CD8-positive, alpha-beta memory T cell (primary cell): ENCODE data around the gene LDLRAD2. TPM values are rescaled to one million over a fixed set of nuclear protein-coding genes. Genes with fewer than 3 reads are reported as not detected.

ENCODE experiments used
- CTCF ChIA-PET: fragments of 350-600 bp; sonication (Branson Sonifier 250); formaldehyde crosslinking; loops from one replicate; lab custom pipeline; 2021; ENCODE audit warnings: antibody characterized with exemption; lab: Charles Lee
- POLR2A ChIA-PET: fragments of 350-600 bp; sonication (Branson Sonifier 250); formaldehyde crosslinking; loops from one replicate; lab custom pipeline; 2021; ENCODE audit warnings: antibody characterized with exemption; lab: Charles Lee
- DNase-seq, 5 donors: peaks; one replicate each; pipeline versions ENCODE4 v3.0.0 to v3.0.0-alpha.2; 2020 to 2022; ENCODE audit warnings: mixed read lengths in 1 of 5
- H3K27ac ChIP-seq: one replicate; pipeline ENCODE4 v1.7.0; 2013; ENCODE audit warnings: low read depth, mild to moderate bottlenecking, low read length, moderate library complexity
- H3K27me3 ChIP-seq: 2 replicates; pipeline ENCODE4 v1.7.0; 2013; ENCODE audit warnings: low read length, mild to moderate bottlenecking; ENCODE audit not compliant: insufficient read depth, poor library complexity, severe bottlenecking
- H3K36me3 ChIP-seq: 2 replicates; pipeline ENCODE4 v1.7.0; 2013; ENCODE audit warnings: mild to moderate bottlenecking, low read length, moderate library complexity; ENCODE audit not compliant: insufficient read depth
- H3K4me1 ChIP-seq: 2 replicates; pipeline ENCODE4 v1.7.0; 2013; ENCODE audit warnings: mild to moderate bottlenecking, low read length, moderate library complexity; ENCODE audit not compliant: insufficient read depth
- H3K4me3 ChIP-seq: 2 replicates; pipeline ENCODE4 v1.7.0; 2013; ENCODE audit warnings: mild to moderate bottlenecking, low read length
- H3K9me3 ChIP-seq: 2 replicates; pipeline ENCODE4 v1.7.0; 2013; ENCODE audit warnings: mild to moderate bottlenecking, low read length
- H3K27ac Mint-ChIP-seq, 8 donors: one replicate each; pipeline ENCODE4 v1.8.0; 2020 to 2021; ENCODE audit warnings: mixed read lengths in 8 of 8, mild to moderate bottlenecking in 6 of 8, inconsistent platforms in 3 of 8, moderate library complexity in 3 of 8
- H3K27me3 Mint-ChIP-seq, 2 donors: one replicate each; pipeline ENCODE4 v1.8.0; 2020 to 2021; ENCODE audit warnings: mixed read lengths in 2 of 2, mild to moderate bottlenecking in 1 of 2, moderate library complexity in 1 of 2
- H3K36me3 Mint-ChIP-seq, 3 donors: one replicate each; pipeline ENCODE4 v1.8.0; 2020 to 2021; ENCODE audit warnings: mixed read lengths in 3 of 3, inconsistent platforms in 1 of 3, mild to moderate bottlenecking in 1 of 3
- H3K4me1 Mint-ChIP-seq, 3 donors: one replicate each; pipeline ENCODE4 v1.8.0; 2020 to 2021; ENCODE audit warnings: mixed read lengths in 3 of 3, inconsistent platforms in 1 of 3, mild to moderate bottlenecking in 1 of 3
- H3K4me3 Mint-ChIP-seq, 7 donors: one replicate each; pipeline ENCODE4 v1.8.0; 2020 to 2021; ENCODE audit warnings: mixed read lengths in 7 of 7, mild to moderate bottlenecking in 6 of 7, moderate library complexity in 4 of 7, inconsistent platforms in 2 of 7
- H3K9me3 Mint-ChIP-seq, 5 donors: one replicate each; pipeline ENCODE4 v1.8.0; 2020 to 2022; ENCODE audit warnings: mixed read lengths in 5 of 5, mild to moderate bottlenecking in 3 of 5, moderate library complexity in 2 of 5, inconsistent platforms in 1 of 5
- polyA plus RNA-seq: library from polyadenylated mRNA; unstranded; fragments of 300-500 nt; fragmentation: Illumina TruSeq; gene quantifications from one replicate; pipeline ENCODE4 v1.2.3, GENCODE V29; 2021
- total RNA-seq, 2 experiments: library from RNA; stranded (reverse); gene quantifications; one replicate each; pipeline ENCODE4 v1.2.3, GENCODE V29; 2021

The LDLRAD2 gene
- total and polyA plus RNA-seq, 3 experiments from 2014 or later, result not detected

DNA sequence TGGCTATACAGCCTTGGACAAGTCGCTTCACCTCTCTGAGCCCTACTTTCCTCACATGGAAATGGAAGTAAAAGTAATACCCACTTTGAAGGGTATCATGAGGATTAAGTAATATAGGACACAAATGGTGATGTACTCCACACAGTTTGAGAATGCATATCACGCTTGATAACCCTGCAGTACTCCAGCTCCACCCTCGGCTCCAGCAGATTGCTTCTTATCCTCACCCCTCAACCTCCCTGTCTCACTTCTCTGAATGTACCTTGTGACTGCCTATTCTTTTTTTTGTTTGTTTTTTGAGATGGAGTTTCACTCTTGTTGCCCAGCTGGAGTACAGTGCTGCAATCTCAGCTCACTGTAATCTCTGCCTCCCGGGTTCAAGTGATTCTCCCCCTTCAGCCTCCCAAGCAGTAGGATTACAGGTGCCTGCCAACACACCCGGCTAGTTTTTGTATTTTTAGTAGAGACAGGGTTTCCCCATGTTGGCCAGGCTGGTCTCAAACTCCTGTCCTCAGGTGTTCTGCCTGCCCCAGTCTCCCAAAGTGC is 55.5 kb downstream of the LDLRAD2 start:
- Mint-ChIP-seq H3K36me3 (no peaks in the 10 kb centered on the region), H3K4me3 (no peak overlapping the region), H3K9me3 (no peaks in the 10 kb centered on the region), H3K27ac (no peak overlapping the region), H3K4me1 (no peaks in the 10 kb centered on the region), H3K27me3 (peaks cover 1 to 7% of the 10 kb centered on the region in 2 donors)
- Histone ChIP-seq H3K4me1 (no peaks in the 10 kb centered on the region), H3K36me3 (no peaks in the 10 kb centered on the region), H3K27me3 (no peaks in the 10 kb centered on the region), H3K4me3 (no peak overlapping the region), H3K9me3 (no peaks in the 10 kb centered on the region), H3K27ac (no peak overlapping the region)
- ChIA-PET POLR2A (interaction anchor here (0.7 kb wide), 1 partner anchor 350 kb away, joined by 3 read pairs; no protein-coding TSS in a partner anchor), CTCF (no interaction called here)
- DNase-seq, result no peak

DNA sequence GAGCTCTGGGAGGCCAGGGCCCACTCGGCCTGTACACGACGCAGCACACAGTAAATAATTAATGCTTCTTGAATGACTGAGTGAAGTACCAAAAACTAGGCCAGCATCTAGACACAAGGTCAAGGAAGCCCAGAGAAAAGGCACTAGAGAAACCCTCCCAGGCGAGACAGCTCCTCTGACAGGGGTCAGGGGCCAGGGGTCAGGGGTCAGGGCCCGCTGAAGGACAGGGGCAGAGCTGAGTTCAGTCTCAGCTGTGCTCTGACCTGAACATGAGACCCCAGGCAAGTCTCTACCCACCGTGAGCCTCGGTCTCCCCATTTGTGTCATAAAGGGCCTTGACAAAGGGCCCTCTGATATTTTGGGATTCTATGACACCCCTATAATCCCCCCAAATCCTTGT is 56.4 kb downstream of the LDLRAD2 start:
- no peak overlapping the region for H3K27ac ChIP-seq
- peaks cover 3 to 7% of the 10 kb centered on the region in 2 donors for H3K27me3 Mint-ChIP-seq
- no peaks in the 10 kb centered on the region for H3K4me1 Mint-ChIP-seq
- H3K9me3 ChIP-seq, result no peaks in the 10 kb centered on the region
- no peaks in the 10 kb centered on the region for H3K27me3 ChIP-seq
- H3K36me3 ChIP-seq, result no peaks in the 10 kb centered on the region
- H3K4me3 Mint-ChIP-seq, result no peak overlapping the region
- no peaks in the 10 kb centered on the region for H3K4me1 ChIP-seq
- H3K4me3 ChIP-seq, result no peak overlapping the region
- H3K27ac Mint-ChIP-seq, result peak overlapping the region in 1 of 8 donors; percentile 27
- H3K36me3 Mint-ChIP-seq, result no peaks in the 10 kb centered on the region
- ChIA-PET CTCF (no interaction called here), POLR2A (no interaction called here)
- H3K9me3 Mint-ChIP-seq, result no peaks in the 10 kb centered on the region
- DNase-seq, result no peak

DNA sequence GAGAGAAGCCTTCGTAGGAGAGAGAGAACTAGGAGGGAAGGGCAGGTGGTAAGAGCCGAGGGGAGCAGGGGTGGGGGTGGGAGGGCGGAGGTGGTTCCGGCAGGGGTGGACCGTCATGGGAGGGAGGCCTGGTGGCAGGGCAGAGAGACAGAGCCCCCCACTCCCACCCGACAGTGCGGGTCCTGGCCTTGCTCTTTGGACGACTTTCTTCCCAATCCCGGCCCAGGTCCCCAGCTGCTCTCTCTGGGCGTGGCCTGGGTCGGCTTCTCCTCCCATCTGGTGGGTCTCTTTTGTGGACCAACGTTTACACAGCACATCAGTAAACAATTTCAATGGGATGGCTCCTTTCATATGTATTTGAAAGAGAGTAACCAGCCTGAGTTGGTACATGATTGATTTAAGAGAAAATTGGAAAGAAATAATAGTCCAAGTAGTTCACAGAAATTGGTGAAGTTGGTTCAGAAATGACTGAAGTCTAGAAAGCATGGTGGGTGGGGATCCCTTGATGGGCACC is 56.9 kb downstream of the LDLRAD2 start:
- no peak for DNase-seq
- peak overlapping the region in 1 of 8 donors; percentile 39 for H3K27ac Mint-ChIP-seq
- ChIA-PET POLR2A (no interaction called here), CTCF (no interaction called here)
- H3K4me3 Mint-ChIP-seq, result no peak overlapping the region
- H3K36me3 Mint-ChIP-seq, result no peaks in the 10 kb centered on the region
- H3K9me3 Mint-ChIP-seq, result no peaks in the 10 kb centered on the region
- H3K4me1 Mint-ChIP-seq, result no peaks in the 10 kb centered on the region
- H3K27me3 ChIP-seq, result no peaks in the 10 kb centered on the region
- no peak overlapping the region for H3K4me3 ChIP-seq
- H3K9me3 ChIP-seq, result no peaks in the 10 kb centered on the region
- H3K36me3 ChIP-seq, result no peaks in the 10 kb centered on the region
- no peak overlapping the region for H3K27ac ChIP-seq
- peaks cover 3 to 7% of the 10 kb centered on the region in 2 donors for H3K27me3 Mint-ChIP-seq
- no peaks in the 10 kb centered on the region for H3K4me1 ChIP-seq

GRCh38 chr1:21869620-21870121 is 57.6 kb downstream of the LDLRAD2 start:
- peaks cover 3 to 7% of the 10 kb centered on the region in 2 donors for H3K27me3 Mint-ChIP-seq
- no peak overlapping the region for H3K4me3 Mint-ChIP-seq
- ChIA-PET POLR2A (no interaction called here), CTCF (no interaction called here)
- Histone ChIP-seq H3K4me3 (no peak overlapping the region), H3K27ac (no peak overlapping the region), H3K27me3 (no peaks in the 10 kb centered on the region), H3K36me3 (no peaks in the 10 kb centered on the region), H3K4me1 (no peaks in the 10 kb centered on the region), H3K9me3 (no peaks in the 10 kb centered on the region)
- H3K9me3 Mint-ChIP-seq, result no peaks in the 10 kb centered on the region
- no peaks in the 10 kb centered on the region for H3K4me1 Mint-ChIP-seq
- H3K27ac Mint-ChIP-seq, result no peak overlapping the region
- DNase-seq, result no peak
- no peaks in the 10 kb centered on the region for H3K36me3 Mint-ChIP-seq

GRCh38 chr1:21870611-21871010 is 58.5 kb downstream of the LDLRAD2 start:
- ChIA-PET POLR2A (no interaction called here), CTCF (no interaction called here)
- Mint-ChIP-seq H3K27ac (no peak overlapping the region), H3K4me3 (no peak overlapping the region), H3K27me3 (peaks cover 3 to 7% of the 10 kb centered on the region in 2 donors), H3K4me1 (no peaks in the 10 kb centered on the region), H3K36me3 (no peaks in the 10 kb centered on the region), H3K9me3 (no peaks in the 10 kb centered on the region)
- H3K27me3 ChIP-seq, result no peaks in the 10 kb centered on the region
- H3K4me3 ChIP-seq, result no peak overlapping the region
- H3K36me3 ChIP-seq, result no peaks in the 10 kb centered on the region
- H3K27ac ChIP-seq, result no peak overlapping the region
- no peak for DNase-seq
- no peaks in the 10 kb centered on the region for H3K9me3 ChIP-seq
- no peaks in the 10 kb centered on the region for H3K4me1 ChIP-seq

DNA sequence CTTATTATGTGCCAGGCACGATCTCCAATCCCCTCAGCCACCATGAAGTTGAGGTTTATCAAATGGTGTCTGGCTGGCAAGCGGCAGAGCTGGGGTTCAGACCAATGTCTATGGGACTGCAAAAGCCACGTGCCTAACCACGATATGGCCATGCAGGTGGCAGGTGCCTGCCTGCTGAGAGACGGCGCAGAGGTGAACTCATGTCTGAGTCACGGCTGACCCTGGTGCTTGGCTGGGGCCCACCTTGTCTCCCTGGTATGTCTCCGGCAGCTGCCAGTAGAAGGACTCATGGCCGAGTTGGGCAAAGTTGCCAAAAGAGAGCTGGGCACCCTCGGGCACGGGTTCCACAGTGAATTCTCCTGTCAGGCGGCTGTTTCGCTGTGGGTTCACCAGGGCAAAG is 59.9 kb downstream of the LDLRAD2 start:
- ChIA-PET POLR2A (no interaction called here), CTCF (no interaction called here)
- Histone ChIP-seq H3K36me3 (no peaks in the 10 kb centered on the region), H3K4me3 (no peak overlapping the region), H3K9me3 (no peaks in the 10 kb centered on the region), H3K27ac (no peak overlapping the region), H3K27me3 (no peaks in the 10 kb centered on the region), H3K4me1 (no peaks in the 10 kb centered on the region)
- no peak for DNase-seq
- H3K4me1 Mint-ChIP-seq, result no peaks in the 10 kb centered on the region
- peaks cover 3 to 7% of the 10 kb centered on the region in 2 donors for H3K27me3 Mint-ChIP-seq
- no peaks in the 10 kb centered on the region for H3K9me3 Mint-ChIP-seq
- peak overlapping the region in 1 of 8 donors; percentile 9 for H3K27ac Mint-ChIP-seq
- no peaks in the 10 kb centered on the region for H3K36me3 Mint-ChIP-seq
- H3K4me3 Mint-ChIP-seq, result no peak overlapping the region

DNA sequence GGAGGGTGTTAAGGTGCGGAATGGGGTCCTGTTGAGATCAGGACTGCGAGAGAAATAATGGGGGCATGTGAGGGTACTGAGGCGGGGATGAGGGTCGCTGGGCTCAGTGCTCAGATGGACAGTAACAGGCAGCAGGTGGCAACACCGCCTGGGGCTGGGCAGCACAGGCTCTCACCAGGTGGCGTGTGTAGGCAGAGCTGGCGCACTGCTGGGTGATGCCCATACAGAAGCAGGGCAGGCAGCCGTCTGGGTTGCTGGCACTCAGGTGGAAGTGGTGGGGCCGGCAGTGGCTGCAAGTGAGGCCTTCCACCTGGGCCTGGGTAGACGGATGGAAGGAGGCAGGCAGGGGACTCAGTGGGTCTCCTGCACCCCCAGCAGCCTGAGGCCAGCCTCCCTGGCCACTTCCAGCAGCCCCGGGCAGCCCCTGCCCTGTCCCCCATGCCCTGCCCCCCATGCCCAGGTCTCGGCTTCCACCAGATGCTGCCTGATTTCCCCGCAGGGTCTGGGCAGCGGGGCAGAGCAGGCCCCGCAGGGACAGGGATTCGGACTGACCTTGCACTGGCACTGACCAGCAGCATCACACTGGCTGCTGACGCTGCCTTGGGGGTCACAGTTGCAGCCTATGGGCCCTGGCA is 60.5 kb downstream of the LDLRAD2 start:
- H3K27me3 ChIP-seq, result no peaks in the 10 kb centered on the region
- no peaks in the 10 kb centered on the region for H3K9me3 ChIP-seq
- H3K4me3 ChIP-seq, result no peak overlapping the region
- H3K9me3 Mint-ChIP-seq, result no peaks in the 10 kb centered on the region
- H3K36me3 Mint-ChIP-seq, result no peaks in the 10 kb centered on the region
- H3K27me3 Mint-ChIP-seq, result peaks cover 2 to 7% of the 10 kb centered on the region in 2 donors
- H3K4me1 Mint-ChIP-seq, result no peaks in the 10 kb centered on the region
- ChIA-PET CTCF (no interaction called here), POLR2A (no interaction called here)
- H3K27ac ChIP-seq, result no peak overlapping the region
- no peak overlapping the region for H3K27ac Mint-ChIP-seq
- no peaks in the 10 kb centered on the region for H3K4me1 ChIP-seq
- DNase-seq, result no peak
- no peak overlapping the region for H3K4me3 Mint-ChIP-seq
- H3K36me3 ChIP-seq, result no peaks in the 10 kb centered on the region

DNA sequence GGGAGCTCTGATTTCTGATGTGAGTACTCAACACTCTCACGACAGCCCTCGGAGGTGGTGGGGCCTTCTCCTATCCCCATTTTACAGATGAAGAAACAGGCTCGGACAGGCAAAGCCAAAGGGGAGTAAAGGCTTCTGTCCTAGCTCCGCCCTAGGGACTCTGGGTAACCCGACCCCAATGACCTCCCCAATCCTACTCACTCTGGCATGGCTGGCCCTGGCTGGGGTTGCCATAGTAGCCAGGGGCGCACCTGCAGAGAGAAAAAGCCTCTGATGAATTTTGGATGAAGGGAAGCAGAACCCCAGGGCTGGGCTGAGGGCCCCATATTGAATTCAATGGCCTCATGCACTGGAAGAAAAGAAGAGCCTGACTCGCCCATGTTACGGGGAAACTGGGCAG is 61.1 kb downstream of the LDLRAD2 start:
- Histone ChIP-seq H3K36me3 (no peaks in the 10 kb centered on the region), H3K9me3 (no peaks in the 10 kb centered on the region), H3K4me3 (no peak overlapping the region), H3K27me3 (no peaks in the 10 kb centered on the region), H3K4me1 (no peaks in the 10 kb centered on the region), H3K27ac (no peak overlapping the region)
- Mint-ChIP-seq H3K4me1 (no peaks in the 10 kb centered on the region), H3K9me3 (no peaks in the 10 kb centered on the region), H3K4me3 (peak overlapping the region in 1 of 7 donors; percentile 59), H3K27ac (no peak overlapping the region), H3K36me3 (no peaks in the 10 kb centered on the region), H3K27me3 (peaks cover 2 to 7% of the 10 kb centered on the region in 2 donors)
- CTCF ChIA-PET, result no interaction called here
- DNase-seq, result no peak
- POLR2A ChIA-PET, result no interaction called here
